ENCODE data around the gene C12orf75.
A peak's percentile ranks its signal among the peaks of the same experiment; 100 is the strongest.

Gene C12orf75

DNA sequence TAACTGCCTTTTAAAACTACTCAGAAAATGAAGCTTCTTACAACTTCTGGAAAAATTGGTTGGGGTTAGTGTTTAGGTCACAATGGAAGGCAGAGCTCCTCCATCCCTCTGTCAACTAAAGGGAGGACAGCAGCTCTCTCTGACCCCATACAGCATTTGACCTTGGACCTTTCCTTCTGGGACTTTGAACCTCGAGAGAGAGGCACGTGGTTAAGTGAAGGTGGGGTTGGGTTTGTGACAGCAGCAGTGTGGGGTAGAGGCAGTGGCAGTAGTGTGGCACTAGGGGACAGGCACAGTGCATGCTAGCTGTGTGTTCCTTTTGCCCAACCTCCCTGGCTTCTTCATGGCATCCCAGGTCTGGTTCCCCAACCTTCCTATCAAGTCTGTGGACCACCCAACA lies 9.4 kb upstream of the C12orf75 start:
- no peak overlapping the region for H3K27ac ChIP-seq
- TF ChIP-seq CTCF (conservative IDR thresholded peaks at IDR 0.05) = no peak
- no peak for TF ChIP-seq ZFX (IDR thresholded peaks at IDR 0.05)

GRCh38 chr12:105322070-105322469 lies 8.4 kb upstream of the C12orf75 start:
- H3K27ac ChIP-seq = no peak overlapping the region

DNA sequence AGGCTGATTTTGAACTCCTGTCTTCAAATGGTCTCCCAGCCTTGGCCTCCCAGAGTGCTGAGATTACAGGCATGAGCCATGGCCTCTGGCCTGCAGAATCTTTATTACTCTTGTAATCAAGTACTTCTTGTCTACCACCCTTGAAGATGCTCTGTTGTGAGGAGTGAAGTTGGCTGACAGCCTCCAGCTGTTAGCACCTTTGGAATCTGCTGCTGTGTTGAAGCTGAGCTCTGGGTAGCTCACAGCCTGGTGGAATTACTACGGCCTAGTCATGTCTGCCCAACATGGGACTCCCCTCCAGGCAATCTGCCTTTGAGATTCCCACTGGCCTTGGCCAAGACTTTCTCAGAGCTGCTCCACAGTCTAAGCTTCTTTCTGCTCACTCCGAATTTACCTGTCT lies 5.8 kb upstream of the C12orf75 start:
- H3K27ac ChIP-seq = no peak overlapping the region
- TF ChIP-seq ZFX (IDR thresholded peaks at IDR 0.05) (no peak), CTCF (conservative IDR thresholded peaks at IDR 0.05) (no peak)

More at GRCh38 chr12:105322070-105322469, 8.4 kb upstream of the C12orf75 start:
- TF ChIP-seq CTCF (conservative IDR thresholded peaks at IDR 0.05) (no peak), ZFX (IDR thresholded peaks at IDR 0.05) (no peak)

GRCh38 chr12:105325117-105325516 lies 5.4 kb upstream of the C12orf75 start:
- no peak overlapping the region for H3K27ac ChIP-seq
- TF ChIP-seq ZFX (IDR thresholded peaks at IDR 0.05) (no peak), CTCF (conservative IDR thresholded peaks at IDR 0.05) (no peak)

- no peak overlapping the region; the same call in 1 of the 2 replicates for H3K27ac ChIP-seq
- TF ChIP-seq ZFX (IDR thresholded peaks at IDR 0.05) = no peak
- no peak for TF ChIP-seq CTCF (conservative IDR thresholded peaks at IDR 0.05)
These were observed 587 bp upstream of the C12orf75 start for GRCh38 chr12:105329926-105330282.

DNA sequence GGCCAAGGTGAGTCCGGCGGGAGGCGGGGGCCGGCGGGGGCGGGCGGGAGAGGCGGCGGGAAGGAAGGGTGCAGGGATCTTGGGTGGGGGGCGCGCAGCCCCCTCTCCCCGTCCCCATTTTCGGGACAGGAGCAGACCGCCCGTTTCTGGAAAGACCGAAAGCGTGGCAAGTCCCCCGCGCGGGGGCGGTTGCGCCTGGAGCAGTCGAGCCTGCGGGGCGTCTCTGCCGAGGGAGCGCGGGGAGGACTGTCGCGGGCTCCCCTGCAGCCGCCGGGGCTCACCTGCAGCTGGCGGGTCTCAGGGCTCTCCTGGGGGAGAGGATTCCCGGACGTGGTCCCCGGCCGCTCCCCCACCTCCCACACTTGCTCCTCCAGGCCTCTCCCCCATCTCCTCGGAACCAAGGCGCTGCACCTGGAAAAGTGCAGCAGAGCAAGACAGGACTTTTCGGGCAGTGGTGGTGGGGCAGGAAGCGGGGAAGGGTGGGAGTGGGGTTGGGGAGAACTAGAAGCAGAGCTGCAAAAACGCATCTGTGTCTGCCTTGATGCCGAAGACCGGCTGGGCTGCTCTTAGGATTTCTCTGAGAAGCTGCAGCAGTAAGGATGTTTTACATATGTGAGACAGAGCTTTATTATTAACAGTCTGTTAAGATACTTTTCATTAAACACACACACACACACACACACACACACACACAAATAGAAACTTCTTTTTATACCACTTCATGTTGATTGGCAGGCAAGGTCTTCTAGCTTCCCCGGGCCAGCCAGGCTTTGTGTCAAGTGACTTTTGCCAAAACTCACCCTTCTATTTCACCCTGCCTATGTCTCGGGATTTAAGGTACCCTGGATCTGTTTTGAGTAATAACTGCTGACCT lies 677 bp downstream of the C12orf75 start:
- peak overlapping the region; percentile 48 for H3K27ac ChIP-seq

More for the DNA sequence above, 677 bp downstream of the C12orf75 start:
- no peak for TF ChIP-seq CTCF (conservative IDR thresholded peaks at IDR 0.05)
- TF ChIP-seq ZFX (IDR thresholded peaks at IDR 0.05) = no peak
